Nephron progenitor cell (in vitro differentiated cells): ENCODE data around the gene TMEM14B.
A peak's percentile ranks its signal among the peaks of the same experiment; 100 is the strongest.

Source experiments
- DNase-seq: peaks from one replicate; pipeline ENCODE4 v3.0.0; 2021
- H3K27ac Mint-ChIP-seq: 2 replicates; pipeline ENCODE4 v1.8.0; 2021; ENCODE audit warnings: mild to moderate bottlenecking, moderate library complexity, mixed read lengths
- H3K27me3 Mint-ChIP-seq: 2 replicates; pipeline ENCODE4 v1.8.0; 2021; ENCODE audit warnings: mild to moderate bottlenecking, low read depth, mixed read lengths; ENCODE audit not compliant: poor library complexity
- H3K36me3 Mint-ChIP-seq: 2 replicates; pipeline ENCODE4 v1.8.0; 2021; ENCODE audit warnings: low read depth, mixed read lengths
- H3K4me1 Mint-ChIP-seq: 2 replicates; pipeline ENCODE4 v1.8.0; 2021; ENCODE audit warnings: mixed read lengths
- H3K4me3 Mint-ChIP-seq: 2 replicates; pipeline ENCODE4 v1.8.0; 2021; ENCODE audit warnings: mild to moderate bottlenecking, moderate library complexity, mixed read lengths
- H3K9me3 Mint-ChIP-seq: 2 replicates; pipeline ENCODE4 v1.8.0; 2021; ENCODE audit warnings: mild to moderate bottlenecking, moderate library complexity, mixed read lengths
- TF ChIP-seq, protein P1 (sequence below): fragments of 200-600 bp; sonication (generic); IDR thresholded peaks from 2 replicates; pipeline ENCODE4 v1.5.0; 2021; ENCODE audit warnings: antibody characterized with exemption

TMEM14B gene

GRCh38 chr6:10794239-10794638 lies 46.6 kb downstream of the TMEM14B start:
- no peaks in the 10 kb centered on the region for H3K9me3 Mint-ChIP-seq
- TF ChIP-seq, protein P1, sequence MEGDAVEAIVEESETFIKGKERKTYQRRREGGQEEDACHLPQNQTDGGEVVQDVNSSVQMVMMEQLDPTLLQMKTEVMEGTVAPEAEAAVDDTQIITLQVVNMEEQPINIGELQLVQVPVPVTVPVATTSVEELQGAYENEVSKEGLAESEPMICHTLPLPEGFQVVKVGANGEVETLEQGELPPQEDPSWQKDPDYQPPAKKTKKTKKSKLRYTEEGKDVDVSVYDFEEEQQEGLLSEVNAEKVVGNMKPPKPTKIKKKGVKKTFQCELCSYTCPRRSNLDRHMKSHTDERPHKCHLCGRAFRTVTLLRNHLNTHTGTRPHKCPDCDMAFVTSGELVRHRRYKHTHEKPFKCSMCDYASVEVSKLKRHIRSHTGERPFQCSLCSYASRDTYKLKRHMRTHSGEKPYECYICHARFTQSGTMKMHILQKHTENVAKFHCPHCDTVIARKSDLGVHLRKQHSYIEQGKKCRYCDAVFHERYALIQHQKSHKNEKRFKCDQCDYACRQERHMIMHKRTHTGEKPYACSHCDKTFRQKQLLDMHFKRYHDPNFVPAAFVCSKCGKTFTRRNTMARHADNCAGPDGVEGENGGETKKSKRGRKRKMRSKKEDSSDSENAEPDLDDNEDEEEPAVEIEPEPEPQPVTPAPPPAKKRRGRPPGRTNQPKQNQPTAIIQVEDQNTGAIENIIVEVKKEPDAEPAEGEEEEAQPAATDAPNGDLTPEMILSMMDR = no peak
- H3K36me3 Mint-ChIP-seq = peaks cover 34% of the 10 kb centered on the region
- no peak overlapping the region for H3K4me3 Mint-ChIP-seq
- H3K27ac Mint-ChIP-seq = no peak overlapping the region
- H3K27me3 Mint-ChIP-seq = no peaks in the 10 kb centered on the region
- no peak for DNase-seq
- H3K4me1 Mint-ChIP-seq = no peaks in the 10 kb centered on the region

DNA sequence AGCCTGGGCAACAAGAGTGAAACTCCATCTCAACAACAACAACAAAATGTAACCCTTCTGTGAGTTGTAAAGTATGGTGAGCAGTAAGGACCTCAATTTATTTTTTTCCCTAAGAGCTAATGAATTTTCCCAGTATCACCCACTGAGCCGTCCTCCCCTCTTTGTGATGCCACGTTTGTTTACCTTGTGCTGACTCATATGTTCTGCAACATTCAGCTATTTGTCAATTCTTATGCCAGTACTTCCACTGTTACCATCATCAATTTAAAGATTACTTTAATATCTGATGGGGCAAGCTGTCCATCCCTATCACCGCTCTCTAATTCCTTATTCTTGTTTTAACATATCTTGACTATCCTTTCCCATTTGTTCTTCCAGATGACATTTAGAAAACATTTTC lies 53.2 kb downstream of the TMEM14B start:
- TF ChIP-seq, protein P1 = no peak
- no peaks in the 10 kb centered on the region for H3K9me3 Mint-ChIP-seq
- H3K36me3 Mint-ChIP-seq = peaks cover 23% of the 10 kb centered on the region
- no peaks in the 10 kb centered on the region for H3K4me1 Mint-ChIP-seq
- H3K27ac Mint-ChIP-seq = no peak overlapping the region
- H3K4me3 Mint-ChIP-seq = no peak overlapping the region
- no peak for DNase-seq
- H3K27me3 Mint-ChIP-seq = no peaks in the 10 kb centered on the region

- H3K27ac Mint-ChIP-seq = no peak overlapping the region
- no peaks in the 10 kb centered on the region for H3K27me3 Mint-ChIP-seq
- H3K9me3 Mint-ChIP-seq = no peaks in the 10 kb centered on the region
- peaks cover 25% of the 10 kb centered on the region for H3K36me3 Mint-ChIP-seq
- TF ChIP-seq, protein P1 = peak; percentile 100
- DNase-seq = peak; percentile 66
- no peak overlapping the region for H3K4me3 Mint-ChIP-seq
- H3K4me1 Mint-ChIP-seq = no peaks in the 10 kb centered on the region
Observed at GRCh38 chr6:10801224-10801848, 53.7 kb downstream of the TMEM14B start.
